Suprapubic skin (tissue), 3 donors: ENCODE results near the gene SPTBN5.

Experiments used
- EP300 ChIP-seq: sonication (generic); formaldehyde crosslinking; IDR thresholded peaks from one replicate; pipeline ENCODE4 v1.6.1; 2017; ENCODE audit warnings: antibody characterized with exemption
- TF ChIP-seq, protein P1 (sequence below), 2 donors: fragments of 200-600 bp in 1 of 2; fragments of 450-650 bp in 1 of 2; sonication (generic) in 1 of 2; IDR thresholded peaks; one replicate each; pipeline ENCODE4 v1.5.1; 2016 to 2019; ENCODE audit warnings: antibody characterized with exemption in 2 of 2, mild to moderate bottlenecking in 1 of 2, moderate library complexity in 1 of 2

DNA sequence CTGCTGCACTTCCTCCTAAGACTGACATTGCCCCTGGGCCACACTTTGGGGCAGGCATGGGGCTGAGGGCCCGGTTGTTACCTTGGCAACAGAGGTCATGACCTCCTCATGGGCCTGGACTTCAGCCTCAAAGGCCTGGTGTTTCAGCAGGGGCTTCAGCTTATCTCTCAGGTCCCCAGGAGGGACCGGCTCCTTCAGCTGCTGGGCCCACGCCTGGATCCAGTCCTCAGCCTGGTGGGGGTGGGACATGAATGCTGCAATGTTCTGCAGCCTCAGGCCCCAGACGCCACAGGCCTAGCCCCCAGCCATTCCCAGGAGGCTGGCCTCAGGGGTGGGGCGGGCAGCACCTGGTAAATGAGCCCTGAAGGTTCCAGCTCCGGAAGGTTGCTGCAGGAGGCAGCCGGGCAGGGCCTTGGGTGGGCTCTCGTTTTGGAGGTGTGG, 27.6 kb downstream of the SPTBN5 start:
- TF ChIP-seq EP300: no peak
- TF ChIP-seq, protein P1, sequence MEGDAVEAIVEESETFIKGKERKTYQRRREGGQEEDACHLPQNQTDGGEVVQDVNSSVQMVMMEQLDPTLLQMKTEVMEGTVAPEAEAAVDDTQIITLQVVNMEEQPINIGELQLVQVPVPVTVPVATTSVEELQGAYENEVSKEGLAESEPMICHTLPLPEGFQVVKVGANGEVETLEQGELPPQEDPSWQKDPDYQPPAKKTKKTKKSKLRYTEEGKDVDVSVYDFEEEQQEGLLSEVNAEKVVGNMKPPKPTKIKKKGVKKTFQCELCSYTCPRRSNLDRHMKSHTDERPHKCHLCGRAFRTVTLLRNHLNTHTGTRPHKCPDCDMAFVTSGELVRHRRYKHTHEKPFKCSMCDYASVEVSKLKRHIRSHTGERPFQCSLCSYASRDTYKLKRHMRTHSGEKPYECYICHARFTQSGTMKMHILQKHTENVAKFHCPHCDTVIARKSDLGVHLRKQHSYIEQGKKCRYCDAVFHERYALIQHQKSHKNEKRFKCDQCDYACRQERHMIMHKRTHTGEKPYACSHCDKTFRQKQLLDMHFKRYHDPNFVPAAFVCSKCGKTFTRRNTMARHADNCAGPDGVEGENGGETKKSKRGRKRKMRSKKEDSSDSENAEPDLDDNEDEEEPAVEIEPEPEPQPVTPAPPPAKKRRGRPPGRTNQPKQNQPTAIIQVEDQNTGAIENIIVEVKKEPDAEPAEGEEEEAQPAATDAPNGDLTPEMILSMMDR (IDR thresholded peaks at IDR 0.05): no peak
